HG03108 (cell line): ENCODE measurements around the gene SNTA1.
"Not testable (repeated sequence)": the region's sequence is repeated elsewhere in the genome, so short reads cannot be mapped to it uniquely, and the experiment has no call there.

Experiments
- ATAC-seq: cut with Tn5 transposase; IDR thresholded peaks from one replicate; pipeline ENCODE4 v1.9.1; 2021; ENCODE audit warnings: moderate library complexity; ENCODE audit not compliant: unreplicated experiment

The SNTA1 gene

GRCh38 chr20:33400812-33401183 lies 42.8 kb downstream of the SNTA1 start:
- ATAC-seq: no peak

GRCh38 chr20:33399924-33400323 lies 43.6 kb downstream of the SNTA1 start:
- no peak for ATAC-seq

GRCh38 chr20:33394718-33395117 lies 48.8 kb downstream of the SNTA1 start:
- no peak for ATAC-seq

GRCh38 chr20:33393609-33394008 lies 50.0 kb downstream of the SNTA1 start:
- no peak for ATAC-seq

GRCh38 chr20:33391722-33392415 lies 51.7 kb downstream of the SNTA1 start:
- no peak for ATAC-seq

GRCh38 chr20:33389326-33389725 lies 54.2 kb downstream of the SNTA1 start:
- not testable (repeated sequence) for ATAC-seq

- ATAC-seq: no peak
Measured at GRCh38 chr20:33388268-33388667, 55.3 kb downstream of the SNTA1 start.

GRCh38 chr20:33387177-33387576 lies 56.4 kb downstream of the SNTA1 start:
- ATAC-seq: no peak

- no peak for ATAC-seq
Measured at GRCh38 chr20:33386673-33387072, 56.9 kb downstream of the SNTA1 start.

GRCh38 chr20:33377366-33377765 lies 66.2 kb downstream of the SNTA1 start:
- no peak for ATAC-seq

GRCh38 chr20:33373735-33374605 lies 69.6 kb downstream of the SNTA1 start:
- no peak for ATAC-seq

- ATAC-seq: no peak
Measured at GRCh38 chr20:33372993-33373441, 70.5 kb downstream of the SNTA1 start.

- no peak for ATAC-seq
Measured at GRCh38 chr20:33370291-33370690, 73.3 kb downstream of the SNTA1 start.

GRCh38 chr20:33362898-33363297 lies 80.7 kb downstream of the SNTA1 start:
- no peak for ATAC-seq

GRCh38 chr20:33359399-33360261 lies 83.9 kb downstream of the SNTA1 start:
- ATAC-seq: no peak
